ENCODE results near the gene L3HYPDH.

The L3HYPDH gene

DNA sequence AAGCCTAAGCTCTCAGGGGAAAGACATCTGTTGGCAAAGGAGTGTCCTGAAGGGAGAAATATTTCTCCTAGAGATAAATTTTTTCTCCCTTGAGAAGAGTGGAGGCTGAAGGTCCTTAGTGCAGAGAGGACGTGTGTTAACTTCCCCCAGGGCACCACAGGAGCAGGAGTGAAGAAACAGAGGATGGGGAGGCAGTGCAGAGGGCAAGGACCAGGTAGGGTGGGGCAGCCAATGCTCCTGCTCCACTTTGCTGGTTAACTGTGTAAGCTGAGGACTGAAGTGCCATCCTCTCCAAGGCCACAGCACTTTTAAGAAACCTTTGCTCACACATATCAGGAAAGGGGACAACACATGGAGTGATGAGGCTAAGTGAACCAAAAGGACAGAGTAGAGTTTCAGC, 4.0 kb downstream of the L3HYPDH start:
- Histone ChIP-seq H3K18ac (ENCODE audit: low read length) (no peak overlapping the region), H3K4me1 (ENCODE audit: control insufficient read depth in 2 of 2, insufficient read depth in 1 of 2, low read depth in 1 of 2, low read length in 2 of 2) (peaks cover 4 to 8% of the 10 kb centered on the region in 2 donors), H3K79me1 (ENCODE audit: low read depth, low read length) (peaks cover 9% of the 10 kb centered on the region), H3K4me3 (ENCODE audit: low read length in 2 of 2) (no peak overlapping the region), H3K23ac (ENCODE audit: low read depth, low read length, poor library complexity) (no peak overlapping the region), H2BK120ac (ENCODE audit: low read depth, low read length) (no peak overlapping the region), H2BK12ac (ENCODE audit: low read length) (no peak overlapping the region), H4K91ac (ENCODE audit: low read depth, low read length, poor library complexity) (no peak overlapping the region), H2BK5ac (ENCODE audit: low read length) (no peak overlapping the region), H3K14ac (ENCODE audit: low read length) (no peak overlapping the region), H3K36me3 (replicated peaks in 1 of 2; ENCODE audit: control insufficient read depth in 2 of 2, insufficient read depth in 2 of 2, low read length in 2 of 2) (peaks cover 7 to 46% of the 10 kb centered on the region in 2 donors), H2BK15ac (ENCODE audit: low read length) (no peak overlapping the region), H3K4ac (ENCODE audit: low read length) (no peak overlapping the region), H3K9me3 (replicated peaks in 1 of 2; ENCODE audit: control insufficient read depth in 2 of 2, insufficient read depth in 1 of 2, low read depth in 1 of 2, low read length in 2 of 2) (no peaks in the 10 kb centered on the region), H4K8ac (ENCODE audit: low read depth, low read length) (no peak overlapping the region), H3K9ac (ENCODE audit: low read depth, low read length, poor library complexity) (no peak overlapping the region), H3K27ac (replicated peaks; ENCODE audit: low read length) (no peak overlapping the region), H2AK5ac (ENCODE audit: low read depth, low read length) (no peak overlapping the region), H3K27me3 (ENCODE audit: control insufficient read depth in 3 of 3, insufficient read depth in 3 of 3, low read depth in 1 of 3, low read length in 3 of 3) (peaks cover 0 to 2% (median 0%) of the 10 kb centered on the region in 3 experiments), H3K4me2 (ENCODE audit: insufficient read depth, low read length, poor library complexity, severe bottlenecking) (no peak overlapping the region), H2AFZ (ENCODE audit: low read length) (no peak overlapping the region)
- no CpG with 5 or more reads among the region's 1 CpG for WGBS, 2 donors (ENCODE audit: extremely low coverage in 2 of 2, insufficient read length in 2 of 2, insufficient replicate concordance in 1 of 2)
- DNase-seq (ENCODE audit: low spot score) = no peak

DNA sequence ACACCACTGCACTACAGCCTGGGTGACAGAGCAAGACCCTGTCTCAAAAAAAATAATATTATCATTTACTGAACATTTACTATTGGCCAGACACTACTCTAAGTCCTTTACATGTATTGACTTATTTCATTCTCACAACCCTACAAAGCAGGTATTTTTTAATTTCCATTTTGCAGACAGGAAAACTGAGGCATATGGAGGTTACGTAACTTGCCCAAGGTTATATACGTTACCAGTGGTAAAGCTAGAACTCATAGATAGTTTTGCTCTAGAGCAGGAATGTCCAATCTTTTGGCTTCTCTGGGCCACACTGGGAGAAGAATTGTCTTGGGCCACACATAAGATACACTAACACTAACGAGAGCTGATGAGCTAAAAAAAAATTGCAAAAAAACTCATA, 5.7 kb downstream of the L3HYPDH start:
- DNase-seq (ENCODE audit: low spot score) = no peak
- Histone ChIP-seq H3K36me3 (replicated peaks in 1 of 2; ENCODE audit: control insufficient read depth in 2 of 2, insufficient read depth in 2 of 2, low read length in 2 of 2) (peaks cover 14 to 63% of the 10 kb centered on the region in 2 donors), H3K27ac (replicated peaks; ENCODE audit: low read length) (no peak overlapping the region), H3K9ac (ENCODE audit: low read depth, low read length, poor library complexity) (no peak overlapping the region), H3K4me2 (ENCODE audit: insufficient read depth, low read length, poor library complexity, severe bottlenecking) (no peak overlapping the region), H3K79me1 (ENCODE audit: low read depth, low read length) (peaks cover 3% of the 10 kb centered on the region), H3K14ac (ENCODE audit: low read length) (no peak overlapping the region), H2BK12ac (ENCODE audit: low read length) (no peak overlapping the region), H2AK5ac (ENCODE audit: low read depth, low read length) (no peak overlapping the region), H3K9me3 (replicated peaks in 1 of 2; ENCODE audit: control insufficient read depth in 2 of 2, insufficient read depth in 1 of 2, low read depth in 1 of 2, low read length in 2 of 2) (no peaks in the 10 kb centered on the region), H3K4ac (ENCODE audit: low read length) (no peak overlapping the region), H3K23ac (ENCODE audit: low read depth, low read length, poor library complexity) (no peak overlapping the region), H3K4me1 (ENCODE audit: control insufficient read depth in 2 of 2, insufficient read depth in 1 of 2, low read depth in 1 of 2, low read length in 2 of 2) (peaks cover 4 to 8% of the 10 kb centered on the region in 2 donors), H3K18ac (ENCODE audit: low read length) (no peak overlapping the region), H2BK15ac (ENCODE audit: low read length) (no peak overlapping the region), H2BK120ac (ENCODE audit: low read depth, low read length) (no peak overlapping the region), H3K27me3 (ENCODE audit: control insufficient read depth in 3 of 3, insufficient read depth in 3 of 3, low read depth in 1 of 3, low read length in 3 of 3) (peaks cover 0 to 2% (median 0%) of the 10 kb centered on the region in 3 experiments), H2BK5ac (ENCODE audit: low read length) (no peak overlapping the region), H3K4me3 (ENCODE audit: low read length in 2 of 2) (no peak overlapping the region), H4K8ac (ENCODE audit: low read depth, low read length) (no peak overlapping the region), H2AFZ (ENCODE audit: low read length) (no peak overlapping the region), H4K91ac (ENCODE audit: low read depth, low read length, poor library complexity) (no peak overlapping the region)
- WGBS, 2 donors (ENCODE audit: extremely low coverage in 2 of 2, insufficient read length in 2 of 2, insufficient replicate concordance in 1 of 2) = no CpG with 5 or more reads among the region's 3 CpGs

DNA sequence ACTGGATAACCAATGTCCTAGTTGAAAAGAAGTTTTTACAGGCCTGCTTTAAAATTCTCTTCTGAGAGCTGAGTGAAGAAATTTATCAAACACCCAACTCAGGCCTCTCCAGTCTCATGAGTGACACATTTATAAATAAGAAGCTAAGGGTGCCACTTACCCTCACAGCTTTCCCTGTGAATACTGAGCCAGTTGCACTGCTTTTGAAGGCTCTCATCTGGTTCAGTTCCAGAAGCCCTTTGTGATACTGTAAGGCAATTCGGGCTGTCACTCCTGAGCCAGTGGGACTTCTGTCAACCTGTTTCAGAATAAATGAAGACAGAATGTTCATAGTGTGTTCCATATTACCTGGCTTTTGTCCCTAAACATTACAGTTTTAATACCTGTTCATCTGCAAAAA, 8.5 kb downstream of the L3HYPDH start:
- H2BK15ac ChIP-seq (ENCODE audit: low read length) = no peak overlapping the region
- WGBS, 2 donors (ENCODE audit: extremely low coverage in 2 of 2, insufficient read length in 2 of 2, insufficient replicate concordance in 1 of 2) = no CpG with 5 or more reads among the region's 1 CpG
- H3K18ac ChIP-seq (ENCODE audit: low read length) = no peak overlapping the region
- H3K4me3 ChIP-seq (ENCODE audit: low read length in 2 of 2) = no peak overlapping the region
- peaks cover 15 to 86% of the 10 kb centered on the region in 2 donors for H3K36me3 ChIP-seq (replicated peaks in 1 of 2; ENCODE audit: control insufficient read depth in 2 of 2, insufficient read depth in 2 of 2, low read length in 2 of 2)
- H3K4me2 ChIP-seq (ENCODE audit: insufficient read depth, low read length, poor library complexity, severe bottlenecking) = no peak overlapping the region
- H3K27me3 ChIP-seq (ENCODE audit: control insufficient read depth in 3 of 3, insufficient read depth in 3 of 3, low read depth in 1 of 3, low read length in 3 of 3) = no peaks in the 10 kb centered on the region
- no peaks in the 10 kb centered on the region for H3K9me3 ChIP-seq (replicated peaks in 1 of 2; ENCODE audit: control insufficient read depth in 2 of 2, insufficient read depth in 1 of 2, low read depth in 1 of 2, low read length in 2 of 2)
- H3K14ac ChIP-seq (ENCODE audit: low read length) = no peak overlapping the region
- DNase-seq (ENCODE audit: low spot score) = no peak
- no peaks in the 10 kb centered on the region for H3K4me1 ChIP-seq (ENCODE audit: control insufficient read depth in 2 of 2, insufficient read depth in 1 of 2, low read depth in 1 of 2, low read length in 2 of 2)
- H4K91ac ChIP-seq (ENCODE audit: low read depth, low read length, poor library complexity) = no peak overlapping the region
- H2AK5ac ChIP-seq (ENCODE audit: low read depth, low read length) = no peak overlapping the region
- H2BK120ac ChIP-seq (ENCODE audit: low read depth, low read length) = no peak overlapping the region
- H2BK12ac ChIP-seq (ENCODE audit: low read length) = no peak overlapping the region
- H3K4ac ChIP-seq (ENCODE audit: low read length) = no peak overlapping the region
- no peak overlapping the region for H3K23ac ChIP-seq (ENCODE audit: low read depth, low read length, poor library complexity)
- no peak overlapping the region for H4K8ac ChIP-seq (ENCODE audit: low read depth, low read length)
- H3K9ac ChIP-seq (ENCODE audit: low read depth, low read length, poor library complexity) = no peak overlapping the region
- no peaks in the 10 kb centered on the region for H3K79me1 ChIP-seq (ENCODE audit: low read depth, low read length)
- H2BK5ac ChIP-seq (ENCODE audit: low read length) = no peak overlapping the region
- no peak overlapping the region for H2AFZ ChIP-seq (ENCODE audit: low read length)
- no peak overlapping the region for H3K27ac ChIP-seq (replicated peaks; ENCODE audit: low read length)

DNA sequence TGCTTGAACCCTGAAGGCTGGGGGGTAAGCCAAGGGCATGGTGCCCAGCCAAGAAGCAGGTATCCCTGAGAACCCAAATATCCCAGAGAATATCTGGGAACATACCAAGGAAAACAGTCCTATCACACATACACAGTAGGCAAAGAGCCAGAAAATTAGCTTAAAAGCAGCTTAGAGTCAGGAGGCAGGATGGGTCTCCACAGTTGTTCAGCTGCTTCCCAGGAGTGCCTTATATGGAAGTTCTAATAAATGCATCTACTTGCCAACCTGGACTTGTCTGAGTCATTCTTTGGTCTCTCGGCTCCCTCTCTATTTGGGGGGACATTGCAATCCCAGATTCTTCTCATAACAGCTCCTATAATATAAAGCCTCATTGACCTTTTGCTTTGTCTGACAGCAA, 10.0 kb downstream of the L3HYPDH start:
- Histone ChIP-seq H3K18ac (ENCODE audit: low read length) (no peak overlapping the region), H3K27me3 (ENCODE audit: control insufficient read depth in 3 of 3, insufficient read depth in 3 of 3, low read depth in 1 of 3, low read length in 3 of 3) (no peaks in the 10 kb centered on the region), H3K4ac (ENCODE audit: low read length) (no peak overlapping the region), H2BK12ac (ENCODE audit: low read length) (no peak overlapping the region), H3K4me3 (ENCODE audit: low read length in 2 of 2) (no peak overlapping the region), H3K9me3 (replicated peaks in 1 of 2; ENCODE audit: control insufficient read depth in 2 of 2, insufficient read depth in 1 of 2, low read depth in 1 of 2, low read length in 2 of 2) (no peaks in the 10 kb centered on the region), H2AFZ (ENCODE audit: low read length) (no peak overlapping the region), H3K27ac (replicated peaks; ENCODE audit: low read length) (no peak overlapping the region), H4K91ac (ENCODE audit: low read depth, low read length, poor library complexity) (no peak overlapping the region), H3K79me1 (ENCODE audit: low read depth, low read length) (no peaks in the 10 kb centered on the region), H2BK120ac (ENCODE audit: low read depth, low read length) (no peak overlapping the region), H3K36me3 (replicated peaks in 1 of 2; ENCODE audit: control insufficient read depth in 2 of 2, insufficient read depth in 2 of 2, low read length in 2 of 2) (peaks cover 15 to 93% of the 10 kb centered on the region in 2 donors), H3K4me2 (ENCODE audit: insufficient read depth, low read length, poor library complexity, severe bottlenecking) (no peak overlapping the region), H2AK5ac (ENCODE audit: low read depth, low read length) (no peak overlapping the region), H2BK5ac (ENCODE audit: low read length) (no peak overlapping the region), H3K14ac (ENCODE audit: low read length) (no peak overlapping the region), H4K8ac (ENCODE audit: low read depth, low read length) (no peak overlapping the region), H2BK15ac (ENCODE audit: low read length) (no peak overlapping the region), H3K4me1 (ENCODE audit: control insufficient read depth in 2 of 2, insufficient read depth in 1 of 2, low read depth in 1 of 2, low read length in 2 of 2) (no peaks in the 10 kb centered on the region), H3K23ac (ENCODE audit: low read depth, low read length, poor library complexity) (no peak overlapping the region), H3K9ac (ENCODE audit: low read depth, low read length, poor library complexity) (no peak overlapping the region)
- no CpG with 5 or more reads among the region's 1 CpG for WGBS, 2 donors (ENCODE audit: extremely low coverage in 2 of 2, insufficient read length in 2 of 2, insufficient replicate concordance in 1 of 2)
- no peak for DNase-seq (ENCODE audit: low spot score)
